HEK293 (cell line): ENCODE data around the gene CCDC144A.
"Not testable (repeated sequence)": the region's sequence is repeated elsewhere in the genome, so short reads cannot be mapped to it uniquely, and the experiment has no call there.

Source experiments
- GLIS1 ChIP-seq: fragments of 450-650 bp; formaldehyde crosslinking; IDR thresholded peaks from 2 replicates; pipeline ENCODE4 v1.5.1; 2016; ENCODE audit warnings: missing biosample characterization, missing genetic modification characterization
- MZF1 ChIP-seq: fragments of 450-650 bp; formaldehyde crosslinking; IDR thresholded peaks from 2 replicates; pipeline ENCODE4 v1.5.1; 2017; ENCODE audit warnings: missing biosample characterization, missing genetic modification characterization, borderline replicate concordance
- RBAK ChIP-seq: fragments of 450-650 bp; formaldehyde crosslinking; IDR thresholded peaks from 2 replicates; pipeline ENCODE4 v1.5.1; 2016; ENCODE audit warnings: missing biosample characterization, missing genetic modification characterization
- TCF7L2 ChIP-seq: IDR thresholded peaks from 2 replicates; pipeline ENCODE4 v1.6.1; 2011; ENCODE audit warnings: low read depth, mild to moderate bottlenecking, inconsistent platforms, low read length, moderate library complexity, borderline replicate concordance
- TRIM28 ChIP-seq: IDR thresholded peaks from 2 replicates; pipeline ENCODE4 v1.6.1; 2011; ENCODE audit warnings: low read length, control low read depth, borderline replicate concordance
- ZBTB7A ChIP-seq: fragments of 450-650 bp; formaldehyde crosslinking; IDR thresholded peaks from 2 replicates; pipeline ENCODE4 v1.5.1; 2016; ENCODE audit warnings: low read depth, missing biosample characterization, missing genetic modification characterization
- ZNF138 ChIP-seq: fragments of 450-650 bp; formaldehyde crosslinking; IDR thresholded peaks from 2 replicates; pipeline ENCODE4 v1.5.1; 2016; ENCODE audit warnings: missing biosample characterization, missing genetic modification characterization, borderline replicate concordance
- ZNF274 ChIP-seq, 2 experiments: fragments of 200-500 bp in 1 of 2; fragments of 450-650 bp in 1 of 2; sonication (Bioruptor generic) in 1 of 2; formaldehyde crosslinking in 1 of 2; IDR thresholded peaks; 2 replicates each; pipeline versions ENCODE4 v1.5.1 to v1.6.1; 2014 to 2016; ENCODE audit warnings: borderline replicate concordance in 1 of 2, inconsistent platforms in 1 of 2, low read length in 1 of 2, missing biosample characterization in 1 of 2, missing genetic modification characterization in 1 of 2
- ZNF280D ChIP-seq: fragments of 450-650 bp; formaldehyde crosslinking; IDR thresholded peaks from 2 replicates; pipeline ENCODE4 v1.5.1; 2016; ENCODE audit warnings: missing biosample characterization, missing genetic modification characterization
- ZNF324 ChIP-seq: fragments of 450-650 bp; formaldehyde crosslinking; IDR thresholded peaks from 2 replicates; pipeline ENCODE4 v1.5.1; 2016; ENCODE audit warnings: missing biosample characterization, missing genetic modification characterization
- ZNF521 ChIP-seq: fragments of 450-650 bp; formaldehyde crosslinking; IDR thresholded peaks from 2 replicates; pipeline ENCODE4 v1.5.1; 2017; ENCODE audit warnings: missing biosample characterization, mild to moderate bottlenecking, missing genetic modification characterization
- ZNF768 ChIP-seq: fragments of 450-650 bp; formaldehyde crosslinking; IDR thresholded peaks from 2 replicates; pipeline ENCODE4 v1.5.1; 2018; ENCODE audit warnings: missing biosample characterization, mild to moderate bottlenecking, missing genetic modification characterization
- ZSCAN30 ChIP-seq: fragments of 450-650 bp; IDR thresholded peaks from 2 replicates; pipeline ENCODE4 v1.5.1; 2018; ENCODE audit warnings: missing biosample characterization, mild to moderate bottlenecking, missing genetic modification characterization, moderate library complexity
- TF ChIP-seq, protein P1 (sequence below): fragments of 450-650 bp; formaldehyde crosslinking; IDR thresholded peaks from 2 replicates; pipeline ENCODE4 v1.5.1; 2016; ENCODE audit warnings: missing biosample characterization, missing genetic modification characterization

DNA sequence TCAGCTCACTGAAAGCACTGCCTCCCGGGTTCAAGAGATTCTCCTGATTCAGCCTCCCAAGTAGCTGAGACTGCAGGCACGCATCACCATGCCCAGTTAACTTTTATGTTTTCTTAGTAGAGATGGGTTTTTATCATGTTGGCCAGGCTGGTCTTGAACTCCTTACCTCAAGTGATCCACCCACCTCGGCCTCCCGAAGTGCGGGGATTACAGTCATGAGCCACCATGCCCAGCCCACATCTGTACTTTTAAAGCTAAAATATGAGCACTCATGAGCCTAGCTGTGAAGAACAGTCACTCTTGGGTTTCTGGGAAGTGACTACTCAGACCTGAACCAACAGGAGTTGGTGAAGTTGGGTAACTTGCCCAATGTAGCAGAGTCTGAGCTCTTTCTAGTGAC is 120.2 kb downstream of the CCDC144A start:
- not testable (repeated sequence) for TF ChIP-seq TCF7L2; ZNF274 (IDR thresholded peaks at IDR 0.05; ENCODE audit: low read length); ZNF274 (tag by site-specific recombination; IDR thresholded peaks at IDR 0.05; ENCODE audit: borderline replicate concordance); ZBTB7A; ZNF521; MZF1 (tag by site-specific recombination); RBAK (tag by site-specific recombination); ZSCAN30 (tag by site-specific recombination); ZNF280D (tag by site-specific recombination); GLIS1 (tag by site-specific recombination); ZNF768; TRIM28; ZNF138; ZNF324 (tag by site-specific recombination)
- TF ChIP-seq, protein P1, sequence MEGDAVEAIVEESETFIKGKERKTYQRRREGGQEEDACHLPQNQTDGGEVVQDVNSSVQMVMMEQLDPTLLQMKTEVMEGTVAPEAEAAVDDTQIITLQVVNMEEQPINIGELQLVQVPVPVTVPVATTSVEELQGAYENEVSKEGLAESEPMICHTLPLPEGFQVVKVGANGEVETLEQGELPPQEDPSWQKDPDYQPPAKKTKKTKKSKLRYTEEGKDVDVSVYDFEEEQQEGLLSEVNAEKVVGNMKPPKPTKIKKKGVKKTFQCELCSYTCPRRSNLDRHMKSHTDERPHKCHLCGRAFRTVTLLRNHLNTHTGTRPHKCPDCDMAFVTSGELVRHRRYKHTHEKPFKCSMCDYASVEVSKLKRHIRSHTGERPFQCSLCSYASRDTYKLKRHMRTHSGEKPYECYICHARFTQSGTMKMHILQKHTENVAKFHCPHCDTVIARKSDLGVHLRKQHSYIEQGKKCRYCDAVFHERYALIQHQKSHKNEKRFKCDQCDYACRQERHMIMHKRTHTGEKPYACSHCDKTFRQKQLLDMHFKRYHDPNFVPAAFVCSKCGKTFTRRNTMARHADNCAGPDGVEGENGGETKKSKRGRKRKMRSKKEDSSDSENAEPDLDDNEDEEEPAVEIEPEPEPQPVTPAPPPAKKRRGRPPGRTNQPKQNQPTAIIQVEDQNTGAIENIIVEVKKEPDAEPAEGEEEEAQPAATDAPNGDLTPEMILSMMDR, result not testable (repeated sequence)
